Measurements from ENCODE around the gene HYAL3. TPM values are rescaled to one million over a fixed set of nuclear protein-coding genes. Genes with fewer than 3 reads are reported as not detected.

Gene HYAL3
- total and polyA plus RNA-seq, 2 of the 13 experiments (the other 11 are each of a cell fraction or from before 2014, with no cell fraction given) = 5.5 to 10.4 TPM

DNA sequence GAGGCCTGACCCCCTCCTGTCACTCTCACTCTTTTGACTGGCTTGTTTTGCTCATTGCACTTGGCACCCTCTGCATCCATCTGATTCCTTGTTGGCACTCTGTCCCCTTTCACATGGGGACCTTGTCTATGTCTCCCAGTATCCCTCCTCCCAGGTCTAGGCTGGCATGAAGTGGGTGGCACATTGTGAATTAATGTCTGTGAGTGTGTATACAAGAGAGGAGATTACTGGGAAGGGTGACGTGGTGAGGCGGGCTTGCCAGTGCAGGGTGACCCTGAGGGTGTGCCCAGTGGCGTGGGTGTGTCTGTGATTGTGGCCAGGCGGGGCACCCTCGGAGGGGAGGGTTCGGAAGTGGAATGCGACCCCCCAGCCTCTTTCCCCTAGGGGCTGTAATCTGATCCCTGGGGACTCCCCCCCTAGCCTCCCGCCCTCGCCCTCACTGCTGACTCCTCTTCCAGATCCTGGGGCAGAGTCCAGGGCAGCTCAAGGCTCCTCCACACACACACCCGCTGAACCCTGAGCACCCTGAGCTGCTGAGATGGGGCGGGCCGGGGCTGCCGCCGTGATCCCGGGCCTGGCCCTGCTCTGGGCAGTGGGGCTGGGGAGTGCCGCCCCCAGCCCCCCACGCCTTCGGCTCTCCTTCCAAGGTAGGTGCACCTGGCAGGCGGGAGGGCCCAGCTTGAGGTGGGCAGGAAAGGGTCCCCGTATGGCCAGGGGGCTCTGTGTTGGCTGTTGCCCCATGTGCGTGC is 30.3 kb downstream of the HYAL3 start, which contains the start of gene SEMA3B (continued):
- peak; percentile 67; the same call in 1 of the 2 replicates for TF ChIP-seq ZNF772 (CRISPR knock-in tag; IDR thresholded peaks at IDR 0.05)
- peak; percentile 35; the same call in 1 of the 2 replicates for TF ChIP-seq ZNF546 (CRISPR knock-in tag; conservative IDR thresholded peaks at IDR 0.05)
- TF ChIP-seq NCOA5 (CRISPR knock-in tag; IDR thresholded peaks at IDR 0.05) = no peak
- TF ChIP-seq TAF15 (IDR thresholded peaks at IDR 0.05; ENCODE audit: low read depth, low read length, poor library complexity, severe bottlenecking) = peak; percentile 59
- TF ChIP-seq ZNF563 (CRISPR knock-in tag; IDR thresholded peaks at IDR 0.05) = no peak
- TF ChIP-seq KDM6A (CRISPR knock-in tag; IDR thresholded peaks at IDR 0.05; ENCODE audit: low read depth) = no peak
- no peak for TF ChIP-seq NBN (conservative IDR thresholded peaks at IDR 0.05)
- no peak for TF ChIP-seq ZNF33B (CRISPR knock-in tag; IDR thresholded peaks at IDR 0.05)
- no peak for TF ChIP-seq HES4 (CRISPR knock-in tag; IDR thresholded peaks at IDR 0.05; ENCODE audit: borderline replicate concordance)
- TF ChIP-seq ZC3H4 (CRISPR knock-in tag; IDR thresholded peaks at IDR 0.05; ENCODE audit: borderline replicate concordance) = 0 out of 2 replicates have a peak, but pooled peaks have one; percentile 15
- no peak for TF ChIP-seq CREB3 (CRISPR knock-in tag; IDR thresholded peaks at IDR 0.05)
- TF ChIP-seq TFE3 (CRISPR knock-in tag; IDR thresholded peaks at IDR 0.05) = no peak
- TF ChIP-seq, protein P1, sequence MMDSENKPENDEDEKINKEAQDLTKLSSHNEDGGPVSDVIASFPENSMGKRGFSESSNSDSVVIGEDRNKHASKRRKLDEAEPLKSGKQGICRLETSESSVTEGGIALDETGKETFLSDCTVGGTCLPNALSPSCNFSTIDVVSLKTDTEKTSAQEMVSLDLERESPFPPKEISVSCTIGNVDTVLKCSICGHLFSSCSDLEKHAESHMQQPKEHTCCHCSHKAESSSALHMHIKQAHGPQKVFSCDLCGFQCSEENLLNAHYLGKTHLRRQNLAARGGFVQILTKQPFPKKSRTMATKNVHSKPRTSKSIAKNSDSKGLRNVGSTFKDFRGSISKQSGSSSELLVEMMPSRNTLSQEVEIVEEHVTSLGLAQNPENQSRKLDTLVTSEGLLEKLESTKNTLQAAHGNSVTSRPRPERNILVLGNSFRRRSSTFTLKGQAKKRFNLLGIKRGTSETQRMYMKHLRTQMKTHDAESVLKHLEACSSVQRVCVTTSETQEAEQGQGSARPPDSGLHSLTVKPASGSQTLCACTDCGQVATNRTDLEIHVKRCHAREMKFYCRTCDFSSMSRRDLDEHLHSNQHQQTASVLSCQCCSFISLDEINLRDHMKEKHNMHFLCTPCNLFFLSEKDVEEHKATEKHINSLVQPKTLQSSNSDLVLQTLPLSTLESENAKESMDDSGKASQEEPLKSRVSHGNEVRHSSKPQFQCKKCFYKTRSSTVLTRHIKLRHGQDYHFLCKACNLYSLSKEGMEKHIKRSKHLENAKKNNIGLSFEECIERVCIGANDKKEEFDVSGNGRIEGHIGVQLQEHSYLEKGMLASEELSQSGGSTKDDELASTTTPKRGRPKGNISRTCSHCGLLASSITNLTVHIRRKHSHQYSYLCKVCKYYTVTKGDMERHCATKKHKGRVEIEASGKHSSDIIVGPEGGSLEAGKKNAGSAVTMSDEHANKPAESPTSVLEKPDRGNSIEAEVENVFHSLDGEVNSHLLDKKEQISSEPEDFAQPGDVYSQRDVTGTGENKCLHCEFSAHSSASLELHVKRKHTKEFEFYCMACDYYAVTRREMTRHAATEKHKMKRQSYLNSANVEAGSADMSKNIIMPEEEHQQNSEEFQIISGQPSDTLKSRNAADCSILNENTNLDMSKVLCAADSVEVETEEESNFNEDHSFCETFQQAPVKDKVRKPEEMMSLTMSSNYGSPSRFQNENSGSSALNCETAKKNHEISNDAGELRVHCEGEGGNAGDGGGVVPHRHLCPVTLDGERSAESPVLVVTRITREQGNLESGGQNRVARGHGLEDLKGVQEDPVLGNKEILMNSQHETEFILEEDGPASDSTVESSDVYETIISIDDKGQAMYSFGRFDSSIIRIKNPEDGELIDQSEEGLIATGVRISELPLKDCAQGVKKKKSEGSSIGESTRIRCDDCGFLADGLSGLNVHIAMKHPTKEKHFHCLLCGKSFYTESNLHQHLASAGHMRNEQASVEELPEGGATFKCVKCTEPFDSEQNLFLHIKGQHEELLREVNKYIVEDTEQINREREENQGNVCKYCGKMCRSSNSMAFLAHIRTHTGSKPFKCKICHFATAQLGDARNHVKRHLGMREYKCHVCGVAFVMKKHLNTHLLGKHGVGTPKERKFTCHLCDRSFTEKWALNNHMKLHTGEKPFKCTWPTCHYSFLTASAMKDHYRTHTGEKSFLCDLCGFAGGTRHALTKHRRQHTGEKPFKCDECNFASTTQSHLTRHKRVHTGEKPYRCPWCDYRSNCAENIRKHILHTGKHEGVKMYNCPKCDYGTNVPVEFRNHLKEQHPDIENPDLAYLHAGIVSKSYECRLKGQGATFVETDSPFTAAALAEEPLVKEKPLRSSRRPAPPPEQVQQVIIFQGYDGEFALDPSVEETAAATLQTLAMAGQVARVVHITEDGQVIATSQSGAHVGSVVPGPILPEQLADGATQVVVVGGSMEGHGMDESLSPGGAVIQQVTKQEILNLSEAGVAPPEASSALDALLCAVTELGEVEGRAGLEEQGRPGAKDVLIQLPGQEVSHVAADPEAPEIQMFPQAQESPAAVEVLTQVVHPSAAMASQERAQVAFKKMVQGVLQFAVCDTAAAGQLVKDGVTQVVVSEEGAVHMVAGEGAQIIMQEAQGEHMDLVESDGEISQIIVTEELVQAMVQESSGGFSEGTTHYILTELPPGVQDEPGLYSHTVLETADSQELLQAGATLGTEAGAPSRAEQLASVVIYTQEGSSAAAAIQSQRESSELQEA (CRISPR knock-in tag; IDR thresholded peaks at IDR 0.05; ENCODE audit: not compliant biosample characterization) = no peak
- no peak for TF ChIP-seq BHLHE40 (IDR thresholded peaks at IDR 0.05; ENCODE audit: low read length)
